Keratinocyte (primary cell): ENCODE measurements around the gene FNIP2. TPM values are rescaled to one million over a fixed set of nuclear protein-coding genes. Genes with fewer than 3 reads are reported as not detected.

ENCODE experiments used
- DNase-seq: peaks from one replicate; pipeline ENCODE4 v3.0.0-alpha.2; 2011; ENCODE audit warnings: low read depth, missing footprints, low spot score
- FAIRE-seq: peaks from 2 replicates; lab custom pipeline; 2011; peaks lifted over from hg19 to GRCh38; lab: Jason Lieb, UNC
- H2AFZ ChIP-seq: 2 replicates; pipeline ENCODE4 v1.6.0; 2012; ENCODE audit warnings: low read length, control low read depth, inconsistent platforms; ENCODE audit not compliant: control insufficient read depth
- H3K27ac ChIP-seq: 2 replicates; pipeline ENCODE4 v1.5.1; 2011; ENCODE audit warnings: low read length; ENCODE audit not compliant: control insufficient read depth, insufficient read depth
- H3K27me3 ChIP-seq: 3 replicates; pipeline ENCODE4 v1.6.0; 2011; ENCODE audit warnings: low read length; ENCODE audit not compliant: control insufficient read depth, insufficient read depth; ENCODE audit errors: extremely low read depth
- H3K36me3 ChIP-seq, 2 experiments: 2 replicates in 1 of 2; 3 replicates in 1 of 2; pipeline ENCODE4 v1.5.1; 2011; ENCODE audit warnings: low read length in 2 of 2, mild to moderate bottlenecking in 1 of 2; ENCODE audit not compliant: control insufficient read depth in 2 of 2, insufficient read depth in 2 of 2; ENCODE audit errors: extremely low read depth in 1 of 2
- H3K4me1 ChIP-seq: 3 replicates; pipeline ENCODE4 v1.5.1; 2011; ENCODE audit warnings: low read length; ENCODE audit not compliant: control insufficient read depth, insufficient read depth; ENCODE audit errors: extremely low read depth
- H3K4me2 ChIP-seq: 3 replicates; pipeline ENCODE4 v1.6.0; 2011; ENCODE audit warnings: low read depth, low read length; ENCODE audit not compliant: control insufficient read depth, insufficient read depth; ENCODE audit errors: extremely low read depth
- H3K4me3 ChIP-seq, 3 experiments: fragments of 200-600 bp in 1 of 3; sonication (generic) in 1 of 3; 2 replicates in 2 of 3; 3 replicates in 1 of 3; pipeline ENCODE4 v1.5.1; 2011 to 2016; ENCODE audit warnings: low read length in 3 of 3, mild to moderate bottlenecking in 3 of 3, control low read depth in 2 of 3, inconsistent platforms in 1 of 3, low read depth in 1 of 3, mixed read lengths in 1 of 3, mixed run types in 1 of 3, moderate library complexity in 1 of 3; ENCODE audit not compliant: control insufficient read depth in 2 of 3, insufficient read depth in 2 of 3; ENCODE audit errors: extremely low read depth in 1 of 3
- H3K79me2 ChIP-seq: 2 replicates; pipeline ENCODE4 v1.6.0; 2012; ENCODE audit warnings: low read length; ENCODE audit not compliant: control insufficient read depth, insufficient read depth
- H3K9ac ChIP-seq: 3 replicates; pipeline ENCODE4 v1.6.0; 2011; ENCODE audit warnings: low read length; ENCODE audit not compliant: control insufficient read depth, insufficient read depth; ENCODE audit errors: extremely low read depth
- H3K9me1 ChIP-seq: 3 replicates; pipeline ENCODE4 v1.6.0; 2011; ENCODE audit warnings: low read length; ENCODE audit not compliant: control insufficient read depth, insufficient read depth; ENCODE audit errors: extremely low read depth
- H3K9me3 ChIP-seq: 2 replicates; pipeline ENCODE4 v1.5.1; 2012; ENCODE audit warnings: low read depth, low read length; ENCODE audit not compliant: control insufficient read depth
- H4K20me1 ChIP-seq: 3 replicates; pipeline ENCODE4 v1.6.0; 2011; ENCODE audit warnings: low read length; ENCODE audit not compliant: control insufficient read depth, insufficient read depth; ENCODE audit errors: extremely low read depth
- CTCF ChIP-seq, 3 experiments: IDR thresholded peaks in 1 of 3; conservative IDR thresholded peaks in 1 of 3; optimal IDR thresholded peaks in 1 of 3; 2 replicates in 2 of 3; 3 replicates in 1 of 3; pipeline versions ENCODE3 to v1.5.1; 2011; ENCODE audit warnings: low read length in 3 of 3, mild to moderate bottlenecking in 3 of 3, moderate library complexity in 2 of 3, control low read depth in 1 of 3, inconsistent platforms in 1 of 3; ENCODE audit not compliant: insufficient read depth in 2 of 3; ENCODE audit errors: extremely low read depth in 1 of 3
- EZH2 ChIP-seq: IDR thresholded peaks from one replicate; pipeline ENCODE4 v1.6.1; 2012; ENCODE audit warnings: inconsistent platforms, mild to moderate bottlenecking, low read length, moderate library complexity
- dilution Hi-C: fragments of 300-500 bp; cut with MboI; formaldehyde crosslinking; loops from one replicate; pipeline ENCODE4 v1.7.0; 2020; ENCODE audit warnings: low sequenced_read_pairs; ENCODE audit not compliant: extremely low pct_ligation_motif_present
- polyA plus RNA-seq, 5 experiments: library from polyadenylated mRNA; depleted of rRNA in 3 of 5; stranded (reverse) in 3 of 5; stranded (forward) in 1 of 5; unstranded in 1 of 5; fragments of >200 nt; gene quantifications; 1 replicate in 1 of 5; 2 replicates in 3 of 5; 3 replicates in 1 of 5; pipeline versions ENCODE4 v1.2.1 to v1.2.3, GENCODE V29; 2011 to 2012; ENCODE audit warnings: missing spikeins in 2 of 5, low read depth in 1 of 5, low replicate concordance in 1 of 5

FNIP2 gene
- polyA plus RNA-seq, 1 donor (not counting 4 experiments of a cell fraction or from before 2014, with no cell fraction given), result 6.2 TPM

GRCh38 chr4:158850800-158851644 lies 82.2 kb downstream of the FNIP2 start:
- no peak overlapping the region for H3K27ac ChIP-seq
- no peak overlapping the region for H3K4me3 ChIP-seq
- no peaks in the 10 kb centered on the region for H4K20me1 ChIP-seq
- DNase-seq (no peak), FAIRE-seq (no peak)
- TF ChIP-seq EZH2 (no peak), CTCF (optimal IDR thresholded peaks at IDR 0.05 in 1 of 3, IDR thresholded peaks at IDR 0.05 in 1 of 3, conservative IDR thresholded peaks at IDR 0.05 in 1 of 3; ENCODE audit: extremely low read depth in 1 of 3, insufficient read depth in 2 of 3, low read length in 3 of 3) (peak in 2 of 3 experiments; percentile 29 to 34)
- no peaks in the 10 kb centered on the region for H3K27me3 ChIP-seq
- H3K4me1 ChIP-seq, result peaks cover 3% of the 10 kb centered on the region
- peaks cover 2% of the 10 kb centered on the region in 2 experiments for H3K36me3 ChIP-seq
- H3K9me3 ChIP-seq, result no peaks in the 10 kb centered on the region
- no peak overlapping the region for H3K9ac ChIP-seq
- dilution Hi-C loops, result no loop called here
- H2AFZ ChIP-seq, result no peak overlapping the region
- H3K4me2 ChIP-seq, result no peak overlapping the region
- no peaks in the 10 kb centered on the region for H3K79me2 ChIP-seq
- H3K9me1 ChIP-seq, result no peaks in the 10 kb centered on the region

GRCh38 chr4:158854236-158854635 lies 85.4 kb downstream of the FNIP2 start:
- dilution Hi-C loops, result no loop called here
- Histone ChIP-seq H3K4me1 (peaks cover 8% of the 10 kb centered on the region), H3K27ac (no peak overlapping the region), H3K9me3 (no peaks in the 10 kb centered on the region), H3K4me2 (no peak overlapping the region), H3K9ac (no peak overlapping the region), H3K27me3 (no peaks in the 10 kb centered on the region), H3K4me3 (no peak overlapping the region), H4K20me1 (no peaks in the 10 kb centered on the region), H3K36me3 (peaks cover 0 to 2% of the 10 kb centered on the region in 2 experiments), H3K9me1 (no peaks in the 10 kb centered on the region), H3K79me2 (no peaks in the 10 kb centered on the region), H2AFZ (no peak overlapping the region)
- TF ChIP-seq EZH2 (no peak), CTCF (optimal IDR thresholded peaks at IDR 0.05 in 1 of 3, IDR thresholded peaks at IDR 0.05 in 1 of 3, conservative IDR thresholded peaks at IDR 0.05 in 1 of 3; ENCODE audit: extremely low read depth in 1 of 3, insufficient read depth in 2 of 3, low read length in 3 of 3) (no peak)
- DNase-seq (no peak), FAIRE-seq (no peak)
